Stimulated activated CD8-positive, alpha-beta memory T cell treated with anti-CD3 and anti-CD28 coated beads, Interleukin-7, amount 100 ng/mL, for 4 hours (primary cell): Measurements from ENCODE around the gene XAGE3.
"Not testable (repeated sequence)": the region's sequence is repeated elsewhere in the genome, so short reads cannot be mapped to it uniquely, and the experiment has no call there.

Experiments
- DNase-seq, 2 donors: peaks; one replicate each; pipeline ENCODE4 v3.0.0-alpha.2; 2020; ENCODE audit warnings: low read depth in 2 of 2

Gene XAGE3, protein sequence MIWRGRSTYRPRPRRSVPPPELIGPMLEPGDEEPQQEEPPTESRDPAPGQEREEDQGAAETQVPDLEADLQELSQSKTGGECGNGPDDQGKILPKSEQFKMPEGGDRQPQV

GRCh38 chrX:52867610-52868348 lies at the start of gene XAGE3:
TSS of gene XAGE3 (minus strand) at chrX:52868083. CDS start at chrX:52867133, 950 bp downstream.
- no peak for DNase-seq

- not testable (repeated sequence) for DNase-seq
These were observed 46.8 kb upstream of the XAGE3 start for GRCh38 chrX:52914704-52915103.

DNA sequence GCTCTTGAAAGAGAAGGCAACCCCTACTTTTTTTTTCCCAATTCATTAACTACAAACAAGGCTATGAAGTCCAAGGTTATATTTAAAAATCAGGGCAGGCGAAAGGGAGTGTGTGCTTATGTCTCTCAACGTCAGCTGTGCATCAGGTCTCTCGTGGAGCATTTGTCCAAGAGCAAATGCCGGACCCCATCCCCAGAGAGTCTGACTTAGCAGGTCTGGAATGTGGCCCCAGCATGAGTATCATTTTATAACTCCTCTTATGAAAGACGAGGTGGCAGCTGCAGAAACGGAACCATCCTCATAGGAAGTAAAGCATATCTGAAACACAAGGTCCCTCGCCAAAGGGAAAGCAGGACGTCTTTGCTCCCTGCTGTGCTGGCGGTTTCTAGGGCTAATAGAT lies 45.8 kb upstream of the XAGE3 start:
- not testable (repeated sequence) for DNase-seq

- DNase-seq, result not testable (repeated sequence)
These were observed 41.6 kb upstream of the XAGE3 start for GRCh38 chrX:52909313-52909969.

DNA sequence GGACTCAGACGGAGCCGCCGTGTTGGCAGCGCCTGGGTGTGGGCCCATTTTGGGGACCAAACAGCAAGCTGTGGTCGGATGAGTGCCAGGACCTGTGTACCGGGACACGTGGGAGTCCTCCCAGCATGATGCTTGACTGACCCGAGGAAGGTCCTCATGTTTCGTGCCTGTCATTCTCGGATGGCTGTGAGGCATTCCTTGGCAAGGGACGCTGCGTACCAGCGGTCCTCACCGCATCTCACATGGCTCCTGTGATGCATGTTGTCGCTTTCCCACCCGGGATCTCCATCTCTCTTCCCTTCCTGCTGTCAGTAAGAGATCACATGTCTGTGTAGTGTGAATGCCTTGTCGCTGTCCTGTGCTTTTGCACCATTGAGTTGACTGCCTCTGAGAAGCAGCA lies 40.0 kb upstream of the XAGE3 start:
- not testable (repeated sequence) for DNase-seq

DNA sequence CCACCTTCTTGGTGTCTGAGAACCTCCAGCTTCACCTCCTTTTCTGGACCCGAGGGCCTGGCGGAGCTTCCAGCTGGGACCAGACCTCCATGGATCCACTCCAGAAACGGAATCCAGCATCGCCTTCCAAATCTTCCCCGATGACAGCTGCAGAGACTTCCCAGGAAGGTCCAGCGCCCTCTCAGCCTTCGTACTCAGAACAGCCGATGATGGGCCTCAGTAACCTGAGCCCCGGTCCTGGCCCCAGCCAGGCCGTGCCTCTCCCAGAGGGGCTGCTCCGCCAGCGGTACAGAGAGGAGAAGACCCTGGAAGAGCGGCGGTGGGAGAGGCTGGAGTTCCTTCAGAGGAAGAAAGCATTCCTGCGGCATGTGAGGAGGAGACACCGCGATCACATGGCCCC lies 39.3 kb upstream of the XAGE3 start:
- DNase-seq, result not testable (repeated sequence)

- not testable (repeated sequence) for DNase-seq
These were observed 38.2 kb upstream of the XAGE3 start for GRCh38 chrX:52906072-52906471.

- DNase-seq, result not testable (repeated sequence)
These were observed 37.6 kb upstream of the XAGE3 start for GRCh38 chrX:52905531-52905930.

- not testable (repeated sequence) for DNase-seq
These were observed 29.2 kb upstream of the XAGE3 start, which contains the start of gene FAM156B for GRCh38 chrX:52896855-52897709. TSS of gene FAM156B (plus strand) at chrX:52897330. CDS start at chrX:52907226, 9,896 bp downstream.

- DNase-seq, result not testable (repeated sequence)
These were observed 28.6 kb upstream of the XAGE3 start for GRCh38 chrX:52896438-52896837.

GRCh38 chrX:52888090-52888489 lies 20.2 kb upstream of the XAGE3 start:
- not testable (repeated sequence) for DNase-seq

GRCh38 chrX:52887459-52887858 lies 19.6 kb upstream of the XAGE3 start:
- DNase-seq, result not testable (repeated sequence)

DNA sequence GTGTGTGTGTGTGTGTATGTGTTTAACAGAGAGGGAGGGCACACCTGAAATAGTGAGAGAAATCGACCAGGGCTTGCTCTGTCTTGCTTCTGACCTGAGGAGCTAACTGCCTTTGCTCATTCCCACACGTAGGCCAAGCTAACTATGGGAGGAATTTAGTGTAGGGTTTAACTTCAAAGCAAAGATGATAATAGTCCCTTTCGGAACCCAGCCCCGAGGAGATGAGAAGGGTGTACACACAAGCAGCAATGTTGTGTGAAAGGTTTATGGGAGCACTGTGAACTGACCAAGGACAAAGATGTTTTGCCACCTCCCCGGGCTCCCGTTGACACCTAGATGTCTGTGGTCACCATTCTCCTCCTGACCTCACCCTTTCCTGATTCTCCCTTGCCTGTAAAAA lies 8.5 kb upstream of the XAGE3 start:
- DNase-seq, result not testable (repeated sequence)

DNA sequence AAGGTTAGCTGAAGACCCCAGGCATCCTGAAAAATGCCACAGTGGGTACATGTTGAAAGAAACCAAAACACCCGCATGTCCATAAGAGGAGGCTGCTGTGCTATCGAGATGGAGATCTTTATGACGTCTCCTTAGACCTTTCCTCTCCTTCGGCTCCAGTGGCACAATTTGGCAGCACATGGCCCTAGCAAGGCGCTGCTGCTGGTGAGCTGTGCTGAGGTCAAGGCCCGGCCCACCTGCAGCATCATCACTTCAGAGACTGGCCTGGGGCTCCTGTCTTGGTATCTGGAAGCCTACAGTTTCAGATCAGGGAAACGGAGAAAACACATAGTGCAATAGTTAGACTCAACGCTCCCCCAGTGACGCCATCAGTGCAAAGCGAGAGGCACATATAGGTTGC lies 7.6 kb upstream of the XAGE3 start:
- not testable (repeated sequence) for DNase-seq

GRCh38 chrX:52874661-52875060 lies 6.8 kb upstream of the XAGE3 start:
- DNase-seq, result no peak

- not testable (repeated sequence) for DNase-seq
These were observed 5.9 kb upstream of the XAGE3 start for GRCh38 chrX:52873825-52874224.

DNA sequence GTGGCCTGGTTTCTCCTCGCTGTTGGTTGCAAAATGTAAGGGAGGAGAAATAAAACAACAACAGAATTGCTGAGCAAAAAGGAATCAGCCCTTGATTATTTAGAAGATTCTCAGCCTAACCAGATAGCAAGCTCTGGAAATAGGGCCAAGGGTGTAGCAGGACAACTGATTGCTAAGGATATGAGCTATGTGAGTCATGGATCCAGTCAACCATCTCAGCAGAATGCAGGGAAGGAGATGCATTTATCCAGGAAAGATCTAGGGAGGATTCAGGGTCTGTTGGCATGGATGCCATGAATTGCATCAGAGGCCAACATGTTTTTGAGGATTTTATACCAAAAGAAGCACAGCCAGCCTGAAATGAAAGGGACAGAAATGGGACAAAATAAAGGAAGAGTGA lies 2.2 kb upstream of the XAGE3 start:
- DNase-seq, result no peak

GRCh38 chrX:52865343-52865998 lies 2.4 kb downstream of the XAGE3 start:
- DNase-seq, result no peak

DNA sequence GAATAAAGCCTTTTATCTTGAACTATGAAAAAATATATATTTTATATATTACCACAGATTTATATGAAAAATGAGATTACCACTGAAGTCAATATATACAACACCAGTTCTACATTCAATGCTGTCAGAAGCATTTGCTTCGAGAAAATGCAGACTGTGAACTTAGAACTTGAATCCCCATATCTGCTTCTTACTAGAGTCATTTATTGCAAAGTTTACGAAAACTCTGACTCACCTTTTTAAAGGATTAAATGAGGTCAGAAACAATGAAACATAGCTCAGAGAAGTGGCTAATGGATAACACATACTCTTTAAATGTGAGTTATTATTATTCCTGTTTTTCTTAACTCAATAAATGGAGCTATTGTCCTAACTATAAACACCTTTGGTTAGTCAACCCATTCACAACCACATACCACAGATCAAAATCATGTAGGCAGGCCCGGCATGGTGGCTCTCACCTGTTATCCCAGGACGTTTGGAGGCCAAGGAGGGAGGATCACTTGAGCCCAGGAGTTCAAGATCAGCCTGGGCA lies 10.8 kb downstream of the XAGE3 start:
- DNase-seq, result not testable (repeated sequence)

GRCh38 chrX:52852110-52852860 lies 15.6 kb downstream of the XAGE3 start:
- DNase-seq, result no peak
